ENCODE results near the gene TICRR.

TICRR gene

GRCh38 chr15:89611317-89611716 is 36.0 kb downstream of the TICRR start:
- Histone ChIP-seq H2BK120ac (ENCODE audit: low read depth, low read length) (no peak overlapping the region), H2BK15ac (replicated peaks; ENCODE audit: low read depth) (no peak overlapping the region), H4K8ac (ENCODE audit: low read depth, low read length) (no peak overlapping the region), H3K23ac (ENCODE audit: low read length) (no peak overlapping the region), H3K4me1 (ENCODE audit: control insufficient read depth, low read depth, low read length) (no peaks in the 10 kb centered on the region), H3K79me2 (ENCODE audit: control insufficient read depth, insufficient read depth, low read length) (no peaks in the 10 kb centered on the region), H2BK5ac (ENCODE audit: low read length) (no peak overlapping the region), H3K56ac (ENCODE audit: low read length) (no peak overlapping the region), H3K27me3 (ENCODE audit: insufficient read depth, low read length, poor library complexity) (no peaks in the 10 kb centered on the region), H3K4ac (ENCODE audit: low read depth, low read length) (no peak overlapping the region), H3K36me3 (ENCODE audit: control insufficient read depth, insufficient read depth, low read length) (peaks cover 9% of the 10 kb centered on the region), H3K18ac (ENCODE audit: low read length) (no peak overlapping the region), H2AK5ac (ENCODE audit: low read length) (no peak overlapping the region), H4K5ac (ENCODE audit: low read length) (no peak overlapping the region), H3K27ac (ENCODE audit: low read depth, low read length) (no peak overlapping the region), H3K4me3 (ENCODE audit: low read length) (no peak overlapping the region), H3K79me1 (ENCODE audit: low read length) (peaks cover 2% of the 10 kb centered on the region), H3K9ac (ENCODE audit: low read length) (no peak overlapping the region), H3K4me2 (ENCODE audit: low read length) (no peak overlapping the region)
- no CpG with 5 or more reads among the region's 2 CpGs for WGBS (ENCODE audit: extremely low coverage, insufficient coverage, low lambda C conversion rate)
- DNase-seq: no peak

- Histone ChIP-seq H4K8ac (ENCODE audit: low read depth, low read length) (no peak overlapping the region), H3K4me3 (ENCODE audit: low read length) (no peak overlapping the region), H3K79me2 (ENCODE audit: control insufficient read depth, insufficient read depth, low read length) (no peaks in the 10 kb centered on the region), H2BK120ac (ENCODE audit: low read depth, low read length) (no peak overlapping the region), H3K4ac (ENCODE audit: low read depth, low read length) (no peak overlapping the region), H3K79me1 (ENCODE audit: low read length) (peaks cover 2% of the 10 kb centered on the region), H2BK15ac (replicated peaks; ENCODE audit: low read depth) (no peak overlapping the region), H3K9ac (ENCODE audit: low read length) (no peak overlapping the region), H3K18ac (ENCODE audit: low read length) (no peak overlapping the region), H2BK5ac (ENCODE audit: low read length) (no peak overlapping the region), H3K27me3 (ENCODE audit: insufficient read depth, low read length, poor library complexity) (no peaks in the 10 kb centered on the region), H3K23ac (ENCODE audit: low read length) (no peak overlapping the region), H3K4me1 (ENCODE audit: control insufficient read depth, low read depth, low read length) (no peaks in the 10 kb centered on the region), H3K56ac (ENCODE audit: low read length) (no peak overlapping the region), H4K5ac (ENCODE audit: low read length) (no peak overlapping the region), H3K27ac (ENCODE audit: low read depth, low read length) (no peak overlapping the region), H3K36me3 (ENCODE audit: control insufficient read depth, insufficient read depth, low read length) (peaks cover 15% of the 10 kb centered on the region), H3K4me2 (ENCODE audit: low read length) (no peak overlapping the region), H2AK5ac (ENCODE audit: low read length) (no peak overlapping the region)
- no CpG with 5 or more reads among the region's 2 CpGs for WGBS (ENCODE audit: extremely low coverage, insufficient coverage, low lambda C conversion rate)
- DNase-seq: no peak
Observed at GRCh38 chr15:89613031-89613430, 37.8 kb downstream of the TICRR start.

- no peaks in the 10 kb centered on the region for H3K27me3 ChIP-seq (ENCODE audit: insufficient read depth, low read length, poor library complexity)
- H3K36me3 ChIP-seq (ENCODE audit: control insufficient read depth, insufficient read depth, low read length): peaks cover 15% of the 10 kb centered on the region
- no peaks in the 10 kb centered on the region for H3K4me1 ChIP-seq (ENCODE audit: control insufficient read depth, low read depth, low read length)
- no peak overlapping the region for H2BK120ac ChIP-seq (ENCODE audit: low read depth, low read length)
- no peak overlapping the region for H3K56ac ChIP-seq (ENCODE audit: low read length)
- H3K4ac ChIP-seq (ENCODE audit: low read depth, low read length): no peak overlapping the region
- no peaks in the 10 kb centered on the region for H3K79me2 ChIP-seq (ENCODE audit: control insufficient read depth, insufficient read depth, low read length)
- H4K5ac ChIP-seq (ENCODE audit: low read length): no peak overlapping the region
- H2AK5ac ChIP-seq (ENCODE audit: low read length): no peak overlapping the region
- H3K27ac ChIP-seq (ENCODE audit: low read depth, low read length): no peak overlapping the region
- no peak overlapping the region for H3K23ac ChIP-seq (ENCODE audit: low read length)
- H4K8ac ChIP-seq (ENCODE audit: low read depth, low read length): no peak overlapping the region
- DNase-seq: no peak
- no peak overlapping the region for H3K4me3 ChIP-seq (ENCODE audit: low read length)
- H3K18ac ChIP-seq (ENCODE audit: low read length): no peak overlapping the region
- H3K4me2 ChIP-seq (ENCODE audit: low read length): no peak overlapping the region
- H3K9ac ChIP-seq (ENCODE audit: low read length): no peak overlapping the region
- no CpG with 5 or more reads among the region's 1 CpG for WGBS (ENCODE audit: extremely low coverage, insufficient coverage, low lambda C conversion rate)
- H2BK15ac ChIP-seq (replicated peaks; ENCODE audit: low read depth): no peak overlapping the region
- no peak overlapping the region for H2BK5ac ChIP-seq (ENCODE audit: low read length)
- peaks cover 2% of the 10 kb centered on the region for H3K79me1 ChIP-seq (ENCODE audit: low read length)
Observed at GRCh38 chr15:89614164-89614563, 38.9 kb downstream of the TICRR start.

GRCh38 chr15:89615135-89615534 is 39.9 kb downstream of the TICRR start:
- no peak overlapping the region for H3K4me2 ChIP-seq (ENCODE audit: low read length)
- peaks cover 19% of the 10 kb centered on the region for H3K36me3 ChIP-seq (ENCODE audit: control insufficient read depth, insufficient read depth, low read length)
- H2BK15ac ChIP-seq (replicated peaks; ENCODE audit: low read depth): no peak overlapping the region

GRCh38 chr15:89616228-89616627 is 41.0 kb downstream of the TICRR start:
- Histone ChIP-seq H4K5ac (ENCODE audit: low read length) (no peak overlapping the region), H3K56ac (ENCODE audit: low read length) (no peak overlapping the region), H3K27ac (ENCODE audit: low read depth, low read length) (no peak overlapping the region), H2BK15ac (replicated peaks; ENCODE audit: low read depth) (no peak overlapping the region), H2BK120ac (ENCODE audit: low read depth, low read length) (no peak overlapping the region), H2AK5ac (ENCODE audit: low read length) (no peak overlapping the region), H3K9ac (ENCODE audit: low read length) (no peak overlapping the region), H3K79me1 (ENCODE audit: low read length) (peaks cover 2% of the 10 kb centered on the region), H2BK5ac (ENCODE audit: low read length) (no peak overlapping the region), H3K27me3 (ENCODE audit: insufficient read depth, low read length, poor library complexity) (no peaks in the 10 kb centered on the region), H3K18ac (ENCODE audit: low read length) (no peak overlapping the region), H3K4me2 (ENCODE audit: low read length) (no peak overlapping the region), H3K4ac (ENCODE audit: low read depth, low read length) (no peak overlapping the region), H4K8ac (ENCODE audit: low read depth, low read length) (no peak overlapping the region), H3K4me3 (ENCODE audit: low read length) (no peak overlapping the region), H3K36me3 (ENCODE audit: control insufficient read depth, insufficient read depth, low read length) (peaks cover 18% of the 10 kb centered on the region), H3K23ac (ENCODE audit: low read length) (no peak overlapping the region), H3K79me2 (ENCODE audit: control insufficient read depth, insufficient read depth, low read length) (no peaks in the 10 kb centered on the region), H3K4me1 (ENCODE audit: control insufficient read depth, low read depth, low read length) (no peaks in the 10 kb centered on the region)
- WGBS (ENCODE audit: extremely low coverage, insufficient coverage, low lambda C conversion rate): no CpG with 5 or more reads among the region's 4 CpGs
- DNase-seq: no peak

More at GRCh38 chr15:89615135-89615534, 39.9 kb downstream of the TICRR start:
- Histone ChIP-seq H2BK5ac (ENCODE audit: low read length) (no peak overlapping the region), H3K79me1 (ENCODE audit: low read length) (peaks cover 2% of the 10 kb centered on the region), H3K18ac (ENCODE audit: low read length) (no peak overlapping the region), H4K5ac (ENCODE audit: low read length) (no peak overlapping the region), H3K79me2 (ENCODE audit: control insufficient read depth, insufficient read depth, low read length) (no peaks in the 10 kb centered on the region), H3K4ac (ENCODE audit: low read depth, low read length) (no peak overlapping the region), H3K23ac (ENCODE audit: low read length) (no peak overlapping the region), H3K4me1 (ENCODE audit: control insufficient read depth, low read depth, low read length) (no peaks in the 10 kb centered on the region), H2AK5ac (ENCODE audit: low read length) (no peak overlapping the region), H4K8ac (ENCODE audit: low read depth, low read length) (no peak overlapping the region), H3K27me3 (ENCODE audit: insufficient read depth, low read length, poor library complexity) (no peaks in the 10 kb centered on the region), H3K56ac (ENCODE audit: low read length) (no peak overlapping the region), H3K27ac (ENCODE audit: low read depth, low read length) (no peak overlapping the region), H3K9ac (ENCODE audit: low read length) (no peak overlapping the region), H2BK120ac (ENCODE audit: low read depth, low read length) (no peak overlapping the region), H3K4me3 (ENCODE audit: low read length) (no peak overlapping the region)
- WGBS (ENCODE audit: extremely low coverage, insufficient coverage, low lambda C conversion rate): no CpG with 5 or more reads among the region's 1 CpG
- no peak for DNase-seq

- Histone ChIP-seq H3K79me1 (ENCODE audit: low read length) (peaks cover 3% of the 10 kb centered on the region), H3K4me3 (ENCODE audit: low read length) (no peak overlapping the region), H4K5ac (ENCODE audit: low read length) (no peak overlapping the region), H3K36me3 (ENCODE audit: control insufficient read depth, insufficient read depth, low read length) (peaks cover 38% of the 10 kb centered on the region), H3K23ac (ENCODE audit: low read length) (no peak overlapping the region), H3K4me2 (ENCODE audit: low read length) (no peak overlapping the region), H2BK15ac (replicated peaks; ENCODE audit: low read depth) (no peak overlapping the region), H3K27ac (ENCODE audit: low read depth, low read length) (no peak overlapping the region), H3K18ac (ENCODE audit: low read length) (no peak overlapping the region), H3K27me3 (ENCODE audit: insufficient read depth, low read length, poor library complexity) (no peaks in the 10 kb centered on the region), H3K4ac (ENCODE audit: low read depth, low read length) (no peak overlapping the region), H3K56ac (ENCODE audit: low read length) (no peak overlapping the region), H2AK5ac (ENCODE audit: low read length) (no peak overlapping the region), H2BK120ac (ENCODE audit: low read depth, low read length) (no peak overlapping the region), H4K8ac (ENCODE audit: low read depth, low read length) (no peak overlapping the region), H3K9ac (ENCODE audit: low read length) (no peak overlapping the region), H2BK5ac (ENCODE audit: low read length) (no peak overlapping the region), H3K79me2 (ENCODE audit: control insufficient read depth, insufficient read depth, low read length) (no peaks in the 10 kb centered on the region), H3K4me1 (ENCODE audit: control insufficient read depth, low read depth, low read length) (no peaks in the 10 kb centered on the region)
- WGBS (ENCODE audit: extremely low coverage, insufficient coverage, low lambda C conversion rate): no CpG with 5 or more reads among the region's 4 CpGs
- no peak for DNase-seq
Observed at GRCh38 chr15:89621547-89621946, 46.3 kb downstream of the TICRR start.
